A673 (cell line): ENCODE data around the gene TENM4. TPM values are rescaled to one million over a fixed set of nuclear protein-coding genes. Genes with fewer than 3 reads are reported as not detected.

Experiments
- BruUV-seq: library from RNA; stranded (reverse); fragments of 400-500 nt; replicated peaks from 2 replicates; lab custom pipeline; 2021; lab: Mats Ljungman, UMichigan
- CTCF ChIA-PET: fragments of 300-600 bp; sonication (Branson Sonifier 250); formaldehyde crosslinking; loops from one replicate; lab custom pipeline; 2022; ENCODE audit warnings: antibody characterized with exemption; lab: Charles Lee
- POLR2A ChIA-PET: fragments of 300-600 bp; sonication (Branson Sonifier 250); formaldehyde crosslinking; loops from one replicate; lab custom pipeline; 2022; ENCODE audit warnings: antibody characterized with exemption; ENCODE audit not compliant: low non-redundant PET; lab: Charles Lee
- DNase-seq: peaks from one replicate; pipeline ENCODE4 v3.0.0-alpha.2; 2015; ENCODE audit warnings: low spot score
- H3K27ac ChIP-seq: fragments of 200-600 bp; sonication (generic); 2 replicates; pipeline ENCODE4 v1.5.1; 2016; ENCODE audit warnings: mixed run types, low read depth, mild to moderate bottlenecking, mixed read lengths, antibody characterized with exemption, low read length; ENCODE audit not compliant: poor library complexity, severe bottlenecking
- H3K27me3 ChIP-seq: fragments of 200-600 bp; sonication (generic); replicated peaks from 2 replicates; pipeline ENCODE4 v1.6.1; 2017; ENCODE audit warnings: mixed run types, low read depth, mild to moderate bottlenecking, mixed read lengths, antibody characterized with exemption, low read length; ENCODE audit not compliant: insufficient read depth, poor library complexity
- H3K36me3 ChIP-seq: fragments of 200-600 bp; sonication (generic); 2 replicates; pipeline ENCODE4 v1.6.1; 2016; ENCODE audit warnings: mixed run types, mild to moderate bottlenecking, mixed read lengths, antibody characterized with exemption, low read length; ENCODE audit not compliant: insufficient read depth, poor library complexity, severe bottlenecking
- H3K4me1 ChIP-seq: fragments of 200-600 bp; sonication (generic); 2 replicates; pipeline ENCODE4 v1.6.1; 2017; ENCODE audit warnings: mixed run types, mild to moderate bottlenecking, mixed read lengths, antibody characterized with exemption, low read length; ENCODE audit not compliant: insufficient read depth, poor library complexity, severe bottlenecking
- H3K4me3 ChIP-seq: fragments of 200-600 bp; sonication (generic); 2 replicates; pipeline ENCODE4 v1.5.1; 2016; ENCODE audit warnings: low read depth, mixed run types, mild to moderate bottlenecking, mixed read lengths, low read length; ENCODE audit not compliant: poor library complexity, severe bottlenecking
- H3K9me3 ChIP-seq: fragments of 200-600 bp; sonication (generic); 2 replicates; pipeline ENCODE4 v1.6.1; 2016; ENCODE audit warnings: mixed run types, low read depth, mild to moderate bottlenecking, mixed read lengths, antibody characterized with exemption, low read length; ENCODE audit not compliant: poor library complexity, severe bottlenecking
- EZH2 ChIP-seq: fragments of 200-600 bp; sonication (generic); IDR thresholded peaks from 2 replicates; pipeline ENCODE4 v1.6.1; 2017; ENCODE audit warnings: borderline replicate concordance, low read depth, mild to moderate bottlenecking, mixed read lengths, antibody characterized with exemption, low read length; ENCODE audit not compliant: poor library complexity, severe bottlenecking
- intact Hi-C: fragments of 100-400 bp; cut with micrococcal nuclease; formaldehyde crosslinking; loops from one replicate; pipeline ENCODE4 v1.10.0; 2022; ENCODE audit not compliant: unreplicated experiment
- total RNA-seq: library from RNA; stranded (reverse); gene quantifications from 2 replicates; pipeline ENCODE4 v1.2.3, GENCODE V29; 2021
- TF ChIP-seq, protein P1 (sequence below): fragments of 300-800, 200-600 bp; sonication (generic); conservative IDR thresholded peaks from 2 replicates; pipeline ENCODE4 v1.5.1; 2017; ENCODE audit warnings: low read depth, mild to moderate bottlenecking, antibody characterized with exemption, low read length, moderate library complexity, mixed read lengths

TENM4 gene
- total RNA-seq, 1 experiment from 2014 or later = 0.11 TPM

DNA sequence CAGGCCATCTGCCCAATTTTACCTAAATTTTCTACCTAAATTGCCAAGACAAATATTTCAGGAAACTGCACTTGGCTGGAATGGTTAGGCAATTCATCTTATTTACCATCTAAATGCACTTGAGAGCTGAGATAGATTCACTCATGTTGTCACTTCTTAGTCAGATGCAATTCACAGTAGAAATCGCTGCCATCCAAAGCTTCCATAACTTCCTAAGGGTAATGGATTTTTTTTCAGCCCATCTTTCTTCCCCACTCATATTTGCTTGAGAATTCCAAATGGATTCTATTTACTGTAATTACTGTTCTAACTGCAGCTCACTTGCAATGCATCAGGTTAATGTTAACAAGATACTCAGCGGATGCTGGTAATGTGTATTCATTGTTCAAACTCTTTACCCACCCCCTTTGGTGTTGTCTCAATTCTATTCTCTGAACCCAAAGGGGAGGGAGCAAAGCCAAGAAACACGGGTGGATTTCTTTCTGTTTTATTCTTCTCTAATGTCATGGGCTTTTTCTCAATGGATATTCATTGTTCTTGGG is 96.0 kb downstream of the TENM4 start:
- intact Hi-C loops = no loop called here
- Histone ChIP-seq H3K4me3 (no peak overlapping the region), H3K27me3 (peaks cover 15% of the 10 kb centered on the region), H3K4me1 (no peaks in the 10 kb centered on the region), H3K27ac (no peak overlapping the region), H3K36me3 (no peaks in the 10 kb centered on the region), H3K9me3 (no peaks in the 10 kb centered on the region)
- ChIA-PET POLR2A (no interaction called here), CTCF (no interaction called here)
- no peak for DNase-seq
- no TSS peak for BruUV-seq
- TF ChIP-seq EZH2 = no peak
- TF ChIP-seq, protein P1, sequence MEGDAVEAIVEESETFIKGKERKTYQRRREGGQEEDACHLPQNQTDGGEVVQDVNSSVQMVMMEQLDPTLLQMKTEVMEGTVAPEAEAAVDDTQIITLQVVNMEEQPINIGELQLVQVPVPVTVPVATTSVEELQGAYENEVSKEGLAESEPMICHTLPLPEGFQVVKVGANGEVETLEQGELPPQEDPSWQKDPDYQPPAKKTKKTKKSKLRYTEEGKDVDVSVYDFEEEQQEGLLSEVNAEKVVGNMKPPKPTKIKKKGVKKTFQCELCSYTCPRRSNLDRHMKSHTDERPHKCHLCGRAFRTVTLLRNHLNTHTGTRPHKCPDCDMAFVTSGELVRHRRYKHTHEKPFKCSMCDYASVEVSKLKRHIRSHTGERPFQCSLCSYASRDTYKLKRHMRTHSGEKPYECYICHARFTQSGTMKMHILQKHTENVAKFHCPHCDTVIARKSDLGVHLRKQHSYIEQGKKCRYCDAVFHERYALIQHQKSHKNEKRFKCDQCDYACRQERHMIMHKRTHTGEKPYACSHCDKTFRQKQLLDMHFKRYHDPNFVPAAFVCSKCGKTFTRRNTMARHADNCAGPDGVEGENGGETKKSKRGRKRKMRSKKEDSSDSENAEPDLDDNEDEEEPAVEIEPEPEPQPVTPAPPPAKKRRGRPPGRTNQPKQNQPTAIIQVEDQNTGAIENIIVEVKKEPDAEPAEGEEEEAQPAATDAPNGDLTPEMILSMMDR = no peak

DNA sequence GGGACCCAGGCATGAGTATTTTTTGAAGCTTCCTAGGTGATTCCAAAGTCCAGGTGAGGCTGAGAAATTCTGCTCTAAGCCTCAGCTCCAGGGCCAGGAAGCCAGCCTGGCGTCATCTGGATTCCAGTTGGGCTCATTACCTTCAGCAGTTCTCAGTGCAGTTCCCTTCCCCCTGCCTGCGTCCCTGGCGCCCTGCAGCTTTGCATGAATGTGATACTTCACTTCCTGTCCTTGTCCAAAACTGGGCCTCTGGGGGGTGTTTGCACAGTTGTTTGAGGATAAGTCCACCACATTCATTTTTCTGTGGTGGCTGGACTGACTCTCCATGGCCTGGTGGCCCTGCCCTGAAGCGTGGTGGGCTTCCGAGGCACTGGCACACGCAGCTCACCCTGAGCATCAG is 98.1 kb downstream of the TENM4 start:
- DNase-seq = no peak
- H3K4me1 ChIP-seq = no peaks in the 10 kb centered on the region
- BruUV-seq = no TSS peak
- CTCF ChIA-PET = no interaction called here
- H3K27me3 ChIP-seq = peaks cover 15% of the 10 kb centered on the region
- no peaks in the 10 kb centered on the region for H3K9me3 ChIP-seq
- no peak overlapping the region for H3K27ac ChIP-seq
- no peak overlapping the region for H3K4me3 ChIP-seq
- TF ChIP-seq, protein P1 = no peak
- no peak for TF ChIP-seq EZH2
- POLR2A ChIA-PET = interaction anchor here (0.7 kb wide), 1 partner anchor 630 kb away, joined by 4 read pairs; no protein-coding TSS in a partner anchor
- no peaks in the 10 kb centered on the region for H3K36me3 ChIP-seq
- intact Hi-C loops = no loop called here

DNA sequence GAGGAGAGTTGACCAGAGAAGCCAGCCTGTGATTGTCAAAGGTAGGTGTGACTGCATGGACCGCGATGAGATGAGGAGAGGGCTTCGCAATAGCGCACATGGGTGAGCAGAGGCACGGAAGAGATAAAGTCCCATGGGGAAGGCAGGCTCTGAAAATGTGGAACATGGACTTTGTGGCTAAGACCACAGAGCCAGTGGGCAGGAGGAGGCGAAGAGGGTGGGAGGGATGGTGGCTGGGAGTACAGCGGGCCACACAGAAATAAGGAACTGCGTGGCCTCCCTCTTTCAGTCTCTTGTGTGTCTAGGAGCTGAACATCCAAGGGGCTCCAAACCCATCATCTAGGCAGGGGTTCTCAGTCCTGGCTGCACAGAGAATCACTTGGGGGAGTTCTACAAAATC is 98.6 kb downstream of the TENM4 start:
- CTCF ChIA-PET = no interaction called here
- no TSS peak for BruUV-seq
- Histone ChIP-seq H3K36me3 (no peaks in the 10 kb centered on the region), H3K4me3 (no peak overlapping the region), H3K4me1 (no peaks in the 10 kb centered on the region), H3K9me3 (no peaks in the 10 kb centered on the region), H3K27me3 (peaks cover 15% of the 10 kb centered on the region), H3K27ac (no peak overlapping the region)
- TF ChIP-seq, protein P1 = no peak
- TF ChIP-seq EZH2 = no peak
- no peak for DNase-seq
- POLR2A ChIA-PET = no interaction called here
- intact Hi-C loops = no loop called here
